Activated T-cell treated with anti-CD3 and anti-CD28 coated beads for 1 hour (primary cell): ENCODE measurements around the gene CHST14.

Experiments
- DNase-seq: peaks from one replicate; pipeline ENCODE4 v3.0.0-alpha.2; 2020; ENCODE audit warnings: low read depth

CHST14 gene

GRCh38 chr15:40489274-40490175, 18.7 kb downstream of the CHST14 start:
- no peak for DNase-seq

- peak; percentile 22 for DNase-seq
Observed at GRCh38 chr15:40493089-40493840, 22.5 kb downstream of the CHST14 start.

GRCh38 chr15:40495516-40495915, 24.7 kb downstream of the CHST14 start:
- no peak for DNase-seq

- no peak for DNase-seq
Observed at GRCh38 chr15:40498418-40498817, 27.6 kb downstream of the CHST14 start.

GRCh38 chr15:40498891-40499290, 28.1 kb downstream of the CHST14 start:
- DNase-seq, result no peak

GRCh38 chr15:40499931-40500330, 29.1 kb downstream of the CHST14 start:
- no peak for DNase-seq

- DNase-seq, result no peak
Observed at GRCh38 chr15:40500568-40501330, 30.0 kb downstream of the CHST14 start.

- DNase-seq, result no peak
Observed at GRCh38 chr15:40501487-40501886, 30.7 kb downstream of the CHST14 start.

- peak; percentile 51 for DNase-seq
Observed at GRCh38 chr15:40506964-40507571, 36.3 kb downstream of the CHST14 start.

GRCh38 chr15:40508216-40508615, 37.4 kb downstream of the CHST14 start:
- DNase-seq, result no peak

GRCh38 chr15:40510201-40510600, 39.4 kb downstream of the CHST14 start:
- DNase-seq, result no peak

GRCh38 chr15:40511093-40511471, 40.3 kb downstream of the CHST14 start:
- no peak for DNase-seq

- no peak for DNase-seq
Observed at GRCh38 chr15:40511472-40512133, 40.8 kb downstream of the CHST14 start.

- DNase-seq, result no peak
Observed at GRCh38 chr15:40512440-40512839, 41.7 kb downstream of the CHST14 start.

- DNase-seq, result no peak
Observed at GRCh38 chr15:40513609-40514008, 42.8 kb downstream of the CHST14 start.

- DNase-seq, result no peak
Observed at GRCh38 chr15:40516322-40516721, 45.5 kb downstream of the CHST14 start.
